Measurements from ENCODE around the gene ELOVL6.
"Not testable (repeated sequence)": the region's sequence is repeated elsewhere in the genome, so short reads cannot be mapped to it uniquely, and the experiment has no call there.

The ELOVL6 gene

GRCh38 chr4:110163327-110164069 is 34.9 kb downstream of the ELOVL6 start:
- no peak for DNase-seq

- DNase-seq, result no peak
Measured at GRCh38 chr4:110160618-110161017, 37.8 kb downstream of the ELOVL6 start.

GRCh38 chr4:110159541-110159940 is 38.9 kb downstream of the ELOVL6 start:
- no peak for DNase-seq

GRCh38 chr4:110157580-110157979 is 40.8 kb downstream of the ELOVL6 start:
- no peak for DNase-seq

- not testable (repeated sequence) for DNase-seq
Measured at GRCh38 chr4:110157166-110157565, 41.2 kb downstream of the ELOVL6 start.

- DNase-seq, result no peak
Measured at GRCh38 chr4:110156442-110156841, 42.0 kb downstream of the ELOVL6 start.

- DNase-seq, result no peak
Measured at GRCh38 chr4:110155654-110156053, 42.8 kb downstream of the ELOVL6 start.

- DNase-seq, result no peak
Measured at GRCh38 chr4:110154582-110154981, 43.8 kb downstream of the ELOVL6 start.

GRCh38 chr4:110152386-110152785 is 46.0 kb downstream of the ELOVL6 start:
- peak in 1 of 56 donors; percentile 26 for DNase-seq

GRCh38 chr4:110149089-110149488 is 49.3 kb downstream of the ELOVL6 start:
- DNase-seq, result no peak

GRCh38 chr4:110142461-110142860 is 56.0 kb downstream of the ELOVL6 start:
- no peak for DNase-seq

GRCh38 chr4:110139815-110140214 is 58.6 kb downstream of the ELOVL6 start:
- DNase-seq, result no peak

- no peak for DNase-seq
Measured at GRCh38 chr4:110139111-110139510, 59.3 kb downstream of the ELOVL6 start.

GRCh38 chr4:110138551-110138950 is 59.9 kb downstream of the ELOVL6 start:
- DNase-seq, result no peak

GRCh38 chr4:110137829-110138228 is 60.6 kb downstream of the ELOVL6 start:
- DNase-seq, result no peak

- no peak for DNase-seq
Measured at GRCh38 chr4:110135523-110135922, 62.9 kb downstream of the ELOVL6 start.

GRCh38 chr4:110135076-110135475 is 63.3 kb downstream of the ELOVL6 start:
- no peak for DNase-seq

- no peak for DNase-seq
Measured at GRCh38 chr4:110134269-110134869, 64.0 kb downstream of the ELOVL6 start.

- no peak for DNase-seq
Measured at GRCh38 chr4:110132816-110133719, 65.3 kb downstream of the ELOVL6 start.

- no peak for DNase-seq
Measured at GRCh38 chr4:110131916-110132315, 66.5 kb downstream of the ELOVL6 start.

GRCh38 chr4:110130576-110131358 is 67.6 kb downstream of the ELOVL6 start:
- DNase-seq, result no peak

All from amygdala (tissue), 56 donors.